Embryonic facial prominence (tissue), 1 donor: ENCODE data around the gene KCNMA1.

ENCODE experiments used
- DNase-seq: peaks from one replicate; pipeline ENCODE4 v3.0.0-alpha.2; 2016; ENCODE audit errors: extremely low spot score

The KCNMA1 gene

GRCh38 chr10:77274046-77274795 is 363.4 kb downstream of the KCNMA1 start:
- no peak for DNase-seq

GRCh38 chr10:77269163-77269562 is 368.4 kb downstream of the KCNMA1 start:
- no peak for DNase-seq

GRCh38 chr10:77268721-77269120 is 368.9 kb downstream of the KCNMA1 start:
- no peak for DNase-seq

GRCh38 chr10:77267703-77268675 is 369.6 kb downstream of the KCNMA1 start:
- no peak for DNase-seq

- no peak for DNase-seq
These were observed 371.4 kb downstream of the KCNMA1 start for GRCh38 chr10:77266242-77266641.

- DNase-seq, result no peak
These were observed 373.1 kb downstream of the KCNMA1 start for GRCh38 chr10:77264527-77264926.

GRCh38 chr10:77264107-77264506 is 373.5 kb downstream of the KCNMA1 start:
- no peak for DNase-seq

- DNase-seq, result no peak
These were observed 373.9 kb downstream of the KCNMA1 start for GRCh38 chr10:77263700-77264099.

- DNase-seq, result no peak
These were observed 376.5 kb downstream of the KCNMA1 start for GRCh38 chr10:77261146-77261545.

GRCh38 chr10:77259171-77259874 is 378.3 kb downstream of the KCNMA1 start:
- no peak for DNase-seq

GRCh38 chr10:77256346-77256745 is 381.3 kb downstream of the KCNMA1 start:
- DNase-seq, result no peak

- no peak for DNase-seq
These were observed 384.0 kb downstream of the KCNMA1 start for GRCh38 chr10:77253556-77254064.

- no peak for DNase-seq
These were observed 384.5 kb downstream of the KCNMA1 start for GRCh38 chr10:77253147-77253545.

GRCh38 chr10:77252380-77253146 is 385.0 kb downstream of the KCNMA1 start:
- DNase-seq, result no peak

- no peak for DNase-seq
These were observed 386.2 kb downstream of the KCNMA1 start for GRCh38 chr10:77251297-77252013.

GRCh38 chr10:77249901-77250459 is 387.6 kb downstream of the KCNMA1 start:
- no peak for DNase-seq

- no peak for DNase-seq
These were observed 389.4 kb downstream of the KCNMA1 start for GRCh38 chr10:77248104-77248790.

- DNase-seq, result no peak
These were observed 390.3 kb downstream of the KCNMA1 start for GRCh38 chr10:77247031-77247990.
